ENCODE results near the gene KPTN. TPM values are rescaled to one million over a fixed set of nuclear protein-coding genes. Genes with fewer than 3 reads are reported as not detected.

Gene KPTN
- total and polyA plus RNA-seq, 2 of the 13 experiments (the other 11 are each of a cell fraction or from before 2014, with no cell fraction given) = 9.1 to 13.3 TPM

DNA sequence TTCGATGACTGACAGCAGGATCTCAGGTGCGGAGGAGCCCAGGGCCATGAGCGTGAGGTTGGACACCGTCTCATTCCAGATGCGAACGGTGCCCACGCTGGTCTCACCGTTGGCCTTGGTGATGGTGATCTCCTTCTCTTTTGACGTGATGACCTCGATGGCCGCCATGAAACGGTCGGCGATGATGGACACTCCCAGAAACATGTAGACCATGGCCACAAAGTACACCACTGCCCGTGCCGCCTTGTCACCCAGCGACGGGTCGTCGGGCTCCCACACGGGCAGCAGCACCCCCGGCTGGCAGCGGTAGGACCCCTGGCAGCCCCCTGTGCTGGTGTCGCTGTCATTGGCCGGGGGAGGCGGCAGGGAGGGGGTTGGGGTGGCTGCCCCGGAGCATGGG lies 18.1 kb downstream of the KPTN start:
- H2AFZ ChIP-seq (ENCODE audit: low read length) = no peak overlapping the region
- no TSS peak for BruUV-seq (replicated peaks)

More for the DNA sequence above, 18.1 kb downstream of the KPTN start:
- H3K27ac ChIP-seq (ENCODE audit: extremely low read length, insufficient read depth, low read length) = no peak overlapping the region
- TF ChIP-seq E2F5 (CRISPR knock-in tag; conservative IDR thresholded peaks at IDR 0.05) (no peak), PHB2 (IDR thresholded peaks at IDR 0.05; ENCODE audit: partially characterized antibody) (no peak), NFYC (CRISPR knock-in tag; IDR thresholded peaks at IDR 0.05) (no peak), ZNF619 (CRISPR knock-in tag; IDR thresholded peaks at IDR 0.05) (no peak), ZNF850 (CRISPR knock-in tag; conservative IDR thresholded peaks at IDR 0.05) (no peak), SMARCE1 (IDR thresholded peaks at IDR 0.05; ENCODE audit: borderline replicate concordance) (no peak), SCMH1 (CRISPR knock-in tag; IDR thresholded peaks at IDR 0.05; ENCODE audit: borderline replicate concordance) (no peak), CREB1 (IDR thresholded peaks at IDR 0.05) (no peak), CREB1 (CRISPR knock-in tag; IDR thresholded peaks at IDR 0.05) (no peak), GATAD2A (CRISPR knock-in tag; IDR thresholded peaks at IDR 0.05) (no peak), TBL1XR1 (IDR thresholded peaks at IDR 0.05; ENCODE audit: borderline replicate concordance, low read length, partially characterized antibody) (no peak), SAFB2 (CRISPR knock-in tag; IDR thresholded peaks at IDR 0.05; ENCODE audit: borderline replicate concordance, low read depth) (no peak), MYC (CRISPR knock-in tag; IDR thresholded peaks at IDR 0.05; ENCODE audit: borderline replicate concordance) (no peak), KLF6 (CRISPR knock-in tag; IDR thresholded peaks at IDR 0.05) (no peak), ZNF563 (CRISPR knock-in tag; IDR thresholded peaks at IDR 0.05) (no peak), ZSCAN9 (CRISPR knock-in tag; IDR thresholded peaks at IDR 0.05; ENCODE audit: borderline replicate concordance) (no peak), ZNF501 (CRISPR knock-in tag; IDR thresholded peaks at IDR 0.05) (no peak)
- TF ChIP-seq, protein P1, sequence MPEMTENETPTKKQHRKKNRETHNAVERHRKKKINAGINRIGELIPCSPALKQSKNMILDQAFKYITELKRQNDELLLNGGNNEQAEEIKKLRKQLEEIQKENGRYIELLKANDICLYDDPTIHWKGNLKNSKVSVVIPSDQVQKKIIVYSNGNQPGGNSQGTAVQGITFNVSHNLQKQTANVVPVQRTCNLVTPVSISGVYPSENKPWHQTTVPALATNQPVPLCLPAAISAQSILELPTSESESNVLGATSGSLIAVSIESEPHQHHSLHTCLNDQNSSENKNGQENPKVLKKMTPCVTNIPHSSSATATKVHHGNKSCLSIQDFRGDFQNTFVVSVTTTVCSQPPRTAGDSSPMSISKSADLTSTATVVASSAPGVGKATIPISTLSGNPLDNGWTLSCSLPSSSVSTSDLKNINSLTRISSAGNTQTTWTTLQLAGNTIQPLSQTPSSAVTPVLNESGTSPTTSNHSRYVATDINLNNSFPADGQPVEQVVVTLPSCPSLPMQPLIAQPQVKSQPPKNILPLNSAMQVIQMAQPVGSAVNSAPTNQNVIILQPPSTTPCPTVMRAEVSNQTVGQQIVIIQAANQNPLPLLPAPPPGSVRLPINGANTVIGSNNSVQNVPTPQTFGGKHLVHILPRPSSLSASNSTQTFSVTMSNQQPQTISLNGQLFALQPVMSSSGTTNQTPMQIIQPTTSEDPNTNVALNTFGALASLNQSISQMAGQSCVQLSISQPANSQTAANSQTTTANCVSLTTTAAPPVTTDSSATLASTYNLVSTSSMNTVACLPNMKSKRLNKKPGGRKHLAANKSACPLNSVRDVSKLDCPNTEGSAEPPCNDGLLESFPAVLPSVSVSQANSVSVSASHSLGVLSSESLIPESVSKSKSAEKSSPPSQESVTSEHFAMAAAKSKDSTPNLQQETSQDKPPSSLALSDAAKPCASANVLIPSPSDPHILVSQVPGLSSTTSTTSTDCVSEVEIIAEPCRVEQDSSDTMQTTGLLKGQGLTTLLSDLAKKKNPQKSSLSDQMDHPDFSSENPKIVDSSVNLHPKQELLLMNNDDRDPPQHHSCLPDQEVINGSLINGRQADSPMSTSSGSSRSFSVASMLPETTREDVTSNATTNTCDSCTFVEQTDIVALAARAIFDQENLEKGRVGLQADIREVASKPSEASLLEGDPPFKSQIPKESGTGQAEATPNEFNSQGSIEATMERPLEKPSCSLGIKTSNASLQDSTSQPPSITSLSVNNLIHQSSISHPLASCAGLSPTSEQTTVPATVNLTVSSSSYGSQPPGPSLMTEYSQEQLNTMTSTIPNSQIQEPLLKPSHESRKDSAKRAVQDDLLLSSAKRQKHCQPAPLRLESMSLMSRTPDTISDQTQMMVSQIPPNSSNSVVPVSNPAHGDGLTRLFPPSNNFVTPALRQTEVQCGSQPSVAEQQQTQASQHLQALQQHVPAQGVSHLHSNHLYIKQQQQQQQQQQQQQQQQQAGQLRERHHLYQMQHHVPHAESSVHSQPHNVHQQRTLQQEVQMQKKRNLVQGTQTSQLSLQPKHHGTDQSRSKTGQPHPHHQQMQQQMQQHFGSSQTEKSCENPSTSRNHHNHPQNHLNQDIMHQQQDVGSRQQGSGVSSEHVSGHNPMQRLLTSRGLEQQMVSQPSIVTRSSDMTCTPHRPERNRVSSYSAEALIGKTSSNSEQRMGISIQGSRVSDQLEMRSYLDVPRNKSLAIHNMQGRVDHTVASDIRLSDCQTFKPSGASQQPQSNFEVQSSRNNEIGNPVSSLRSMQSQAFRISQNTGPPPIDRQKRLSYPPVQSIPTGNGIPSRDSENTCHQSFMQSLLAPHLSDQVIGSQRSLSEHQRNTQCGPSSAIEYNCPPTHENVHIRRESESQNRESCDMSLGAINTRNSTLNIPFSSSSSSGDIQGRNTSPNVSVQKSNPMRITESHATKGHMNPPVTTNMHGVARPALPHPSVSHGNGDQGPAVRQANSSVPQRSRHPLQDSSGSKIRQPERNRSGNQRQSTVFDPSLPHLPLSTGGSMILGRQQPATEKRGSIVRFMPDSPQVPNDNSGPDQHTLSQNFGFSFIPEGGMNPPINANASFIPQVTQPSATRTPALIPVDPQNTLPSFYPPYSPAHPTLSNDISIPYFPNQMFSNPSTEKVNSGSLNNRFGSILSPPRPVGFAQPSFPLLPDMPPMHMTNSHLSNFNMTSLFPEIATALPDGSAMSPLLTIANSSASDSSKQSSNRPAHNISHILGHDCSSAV (CRISPR knock-in tag; IDR thresholded peaks at IDR 0.05; ENCODE audit: borderline replicate concordance) = no peak
- TF ChIP-seq, protein P2, sequence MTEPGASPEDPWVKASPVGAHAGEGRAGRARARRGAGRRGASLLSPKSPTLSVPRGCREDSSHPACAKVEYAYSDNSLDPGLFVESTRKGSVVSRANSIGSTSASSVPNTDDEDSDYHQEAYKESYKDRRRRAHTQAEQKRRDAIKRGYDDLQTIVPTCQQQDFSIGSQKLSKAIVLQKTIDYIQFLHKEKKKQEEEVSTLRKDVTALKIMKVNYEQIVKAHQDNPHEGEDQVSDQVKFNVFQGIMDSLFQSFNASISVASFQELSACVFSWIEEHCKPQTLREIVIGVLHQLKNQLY (CRISPR knock-in tag; IDR thresholded peaks at IDR 0.05) = no peak
- ChIA-PET CTCF (ENCODE audit: low intra/inter-chr PET ratio, low total read pairs) (no interaction called here), POLR2A (no interaction called here)
- no peak for DNase-seq (ENCODE audit: low spot score)
- H3K27me3 ChIP-seq (ENCODE audit: control insufficient read depth in 1 of 2, insufficient read depth in 2 of 2, low read length in 2 of 2) = peaks cover 3 to 59% of the 10 kb centered on the region in 2 experiments; a peak in 3 of 5 replicates
- FAIRE-seq = no peak
- no peaks in the 10 kb centered on the region for H4K20me1 ChIP-seq (ENCODE audit: insufficient read depth, low read length)
- no peak overlapping the region for H3K4me3 ChIP-seq (replicated peaks in 1 of 3; ENCODE audit: insufficient read depth in 1 of 3, low read depth in 2 of 3, low read length in 3 of 3)
- H3K9me3 ChIP-seq (ENCODE audit: low read length) = no peaks in the 10 kb centered on the region
- H3K9ac ChIP-seq (ENCODE audit: insufficient read depth, low read depth, low read length) = no peak overlapping the region
- no peak for ATAC-seq
- in situ Hi-C loops (cut with HindIII; ENCODE audit: extremely low pct_ligation_motif_present, low pct_unique_long_range_greater_than_20kb) = no loop called here
- 72% methylated on average over 20 of the region's 27 CpGs for WGBS (ENCODE audit: low lambda C conversion rate)
- no peak overlapping the region for H3K4me2 ChIP-seq (ENCODE audit: low read depth, low read length)
- intact Hi-C loops (cut with micrococcal nuclease; ENCODE audit: unreplicated experiment) = no loop called here
- peaks cover 10% of the 10 kb centered on the region for H3K4me1 ChIP-seq (ENCODE audit: insufficient read depth, low read length)
- H3K36me3 ChIP-seq (replicated peaks in 1 of 2; ENCODE audit: control insufficient read depth in 1 of 2, insufficient read depth in 2 of 2, low read length in 2 of 2) = no peaks in the 10 kb centered on the region
- H3K79me2 ChIP-seq (ENCODE audit: insufficient read depth, low read length) = no peaks in the 10 kb centered on the region
